Neural progenitor cell (in vitro differentiated cells): Measurements from ENCODE around the gene DNM2.

Experiments used
- CTCF ChIP-seq: fragments of 200-600 bp; sonication (generic); IDR thresholded peaks from 2 replicates; pipeline ENCODE4 v1.5.1; 2017; ENCODE audit warnings: antibody characterized with exemption, mild to moderate bottlenecking
- EZH2 ChIP-seq: fragments of 200-600 bp; sonication (generic); IDR thresholded peaks from 2 replicates; pipeline ENCODE4 v1.6.1; 2017; ENCODE audit warnings: antibody characterized with exemption, mild to moderate bottlenecking, moderate library complexity
- EZH2phosphoT487 ChIP-seq: fragments of 200-600 bp; sonication (generic); IDR thresholded peaks from 2 replicates; pipeline ENCODE4 v1.6.1; 2017; ENCODE audit warnings: antibody characterized with exemption

- no peak for TF ChIP-seq CTCF
- TF ChIP-seq EZH2: no peak
- TF ChIP-seq EZH2phosphoT487: no peak
Measured at GRCh38 chr19:10797541-10798256, 79.8 kb downstream of the DNM2 start.
